Measurements from ENCODE around the gene SETD3. TPM values are rescaled to one million over a fixed set of nuclear protein-coding genes. Genes with fewer than 3 reads are reported as not detected.

Gene SETD3
- polyA plus RNA-seq, 1 donor from 2014 or later, result 49.6 TPM

DNA sequence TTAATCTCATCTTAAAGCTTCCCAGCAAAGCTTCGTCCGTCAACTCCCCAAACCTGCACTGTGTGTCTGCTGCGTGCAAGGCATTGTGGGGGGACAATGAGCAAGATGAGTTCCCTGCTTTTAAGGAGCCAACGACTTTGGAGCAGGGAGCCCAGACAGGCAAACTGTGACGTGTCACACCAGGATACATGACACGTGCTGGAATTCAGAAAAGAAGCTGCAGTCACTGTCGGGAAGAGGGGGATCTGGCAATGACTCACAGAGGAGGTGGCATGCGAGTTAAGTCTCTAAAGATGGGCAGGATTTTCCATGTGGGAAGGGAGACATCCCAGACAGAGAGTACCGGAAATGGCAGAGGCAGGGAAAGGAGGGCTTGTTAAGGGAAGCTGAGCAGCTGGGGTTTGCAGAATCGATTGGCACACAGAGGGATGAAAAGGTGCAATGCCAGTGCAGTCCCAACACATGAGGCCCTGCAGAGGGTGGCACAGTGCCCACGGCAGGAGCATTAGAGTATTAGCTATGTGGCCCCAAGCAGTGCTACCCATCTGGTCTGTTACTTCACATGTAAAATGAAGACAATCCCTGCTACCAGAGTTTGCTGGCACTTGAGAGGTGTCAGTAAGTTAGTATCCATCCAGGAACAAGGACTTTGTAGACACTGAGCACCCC is 52.9 kb downstream of the SETD3 start:
- H3K4me2 ChIP-seq (ENCODE audit: low read length), result no peak overlapping the region
- H3K27me3 ChIP-seq (ENCODE audit: insufficient read depth, low read depth, low read length), result no peaks in the 10 kb centered on the region
- no peak overlapping the region for H3K9ac ChIP-seq (ENCODE audit: low read length)
- H3K79me2 ChIP-seq (replicated peaks; ENCODE audit: insufficient read depth, low read length), result no peaks in the 10 kb centered on the region
- H3K9me3 ChIP-seq (ENCODE audit: low read length), result peaks cover 5% of the 10 kb centered on the region
- TF ChIP-seq RAD21 (conservative IDR thresholded peaks at IDR 0.05) (no peak), EZH2 (IDR thresholded peaks at IDR 0.05; ENCODE audit: borderline replicate concordance, insufficient read depth, low read length, poor library complexity, severe bottlenecking) (no peak), MXI1 (conservative IDR thresholded peaks at IDR 0.05; ENCODE audit: poor library complexity, severe bottlenecking) (no peak), POLR2AphosphoS5 (IDR thresholded peaks at IDR 0.05) (no peak), REST (IDR thresholded peaks at IDR 0.05; ENCODE audit: borderline replicate concordance) (no peak), TAF1 (IDR thresholded peaks at IDR 0.05; ENCODE audit: low read depth) (no peak), EP300 (conservative IDR thresholded peaks at IDR 0.05; ENCODE audit: poor library complexity, severe bottlenecking) (no peak), SMC3 (conservative IDR thresholded peaks at IDR 0.05; ENCODE audit: poor library complexity) (no peak)
- TF ChIP-seq, protein P1, sequence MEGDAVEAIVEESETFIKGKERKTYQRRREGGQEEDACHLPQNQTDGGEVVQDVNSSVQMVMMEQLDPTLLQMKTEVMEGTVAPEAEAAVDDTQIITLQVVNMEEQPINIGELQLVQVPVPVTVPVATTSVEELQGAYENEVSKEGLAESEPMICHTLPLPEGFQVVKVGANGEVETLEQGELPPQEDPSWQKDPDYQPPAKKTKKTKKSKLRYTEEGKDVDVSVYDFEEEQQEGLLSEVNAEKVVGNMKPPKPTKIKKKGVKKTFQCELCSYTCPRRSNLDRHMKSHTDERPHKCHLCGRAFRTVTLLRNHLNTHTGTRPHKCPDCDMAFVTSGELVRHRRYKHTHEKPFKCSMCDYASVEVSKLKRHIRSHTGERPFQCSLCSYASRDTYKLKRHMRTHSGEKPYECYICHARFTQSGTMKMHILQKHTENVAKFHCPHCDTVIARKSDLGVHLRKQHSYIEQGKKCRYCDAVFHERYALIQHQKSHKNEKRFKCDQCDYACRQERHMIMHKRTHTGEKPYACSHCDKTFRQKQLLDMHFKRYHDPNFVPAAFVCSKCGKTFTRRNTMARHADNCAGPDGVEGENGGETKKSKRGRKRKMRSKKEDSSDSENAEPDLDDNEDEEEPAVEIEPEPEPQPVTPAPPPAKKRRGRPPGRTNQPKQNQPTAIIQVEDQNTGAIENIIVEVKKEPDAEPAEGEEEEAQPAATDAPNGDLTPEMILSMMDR (IDR thresholded peaks at IDR 0.05; ENCODE audit: poor library complexity, severe bottlenecking), result no peak
- no peak overlapping the region for H3K27ac ChIP-seq (ENCODE audit: low read length)
- H4K20me1 ChIP-seq (ENCODE audit: insufficient read depth), result no peaks in the 10 kb centered on the region
- H3K36me3 ChIP-seq (ENCODE audit: insufficient read depth, low read length), result no peaks in the 10 kb centered on the region
- no peaks in the 10 kb centered on the region for H3F3A ChIP-seq (ENCODE audit: insufficient read depth, low read length, poor library complexity, severe bottlenecking)
- H3K4me3 ChIP-seq (ENCODE audit: low read length), result no peak overlapping the region
- H2AFZ ChIP-seq (ENCODE audit: low read depth, low read length), result no peak overlapping the region
- H3K9me2 ChIP-seq (ENCODE audit: insufficient read depth, low read length), result no peaks in the 10 kb centered on the region

DNA sequence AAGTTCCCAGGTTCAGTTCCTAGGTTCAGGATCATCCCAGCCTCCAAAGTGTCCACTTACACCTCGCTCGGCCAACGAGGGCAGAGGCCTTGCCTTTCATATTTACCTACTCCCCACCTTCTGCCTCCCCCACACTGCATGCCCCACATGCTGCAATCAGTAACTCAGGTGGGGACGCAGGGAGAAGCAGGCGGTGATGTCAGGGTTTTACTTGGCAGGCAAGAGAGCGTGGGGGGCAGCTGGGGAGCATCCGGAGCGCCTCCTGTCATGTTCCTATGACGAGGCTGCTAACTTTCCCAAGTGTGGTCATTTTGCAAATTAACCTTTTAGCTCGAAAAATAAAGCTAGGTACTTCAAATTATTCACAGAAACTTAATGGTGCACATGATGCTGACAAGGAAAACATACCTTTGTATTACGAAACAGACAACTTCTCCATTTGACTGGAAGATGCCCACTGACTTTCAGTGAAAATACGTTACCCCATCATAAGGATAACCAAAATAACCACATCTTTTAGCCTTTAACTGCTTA is 53.8 kb downstream of the SETD3 start:
- H3K27ac ChIP-seq (ENCODE audit: low read length), result no peak overlapping the region
- H3K36me3 ChIP-seq (ENCODE audit: insufficient read depth, low read length), result no peaks in the 10 kb centered on the region
- TF ChIP-seq, protein P1 (IDR thresholded peaks at IDR 0.05; ENCODE audit: poor library complexity, severe bottlenecking), result no peak
- TF ChIP-seq RAD21 (conservative IDR thresholded peaks at IDR 0.05) (no peak), EZH2 (IDR thresholded peaks at IDR 0.05; ENCODE audit: borderline replicate concordance, insufficient read depth, low read length, poor library complexity, severe bottlenecking) (no peak), MXI1 (conservative IDR thresholded peaks at IDR 0.05; ENCODE audit: poor library complexity, severe bottlenecking) (no peak)
- H3K4me3 ChIP-seq (ENCODE audit: low read length), result no peak overlapping the region
- H3K27me3 ChIP-seq (ENCODE audit: insufficient read depth, low read depth, low read length), result no peaks in the 10 kb centered on the region
- H3F3A ChIP-seq (ENCODE audit: insufficient read depth, low read length, poor library complexity, severe bottlenecking), result no peaks in the 10 kb centered on the region
- H3K79me2 ChIP-seq (replicated peaks; ENCODE audit: insufficient read depth, low read length), result no peaks in the 10 kb centered on the region
- H2AFZ ChIP-seq (ENCODE audit: low read depth, low read length), result no peak overlapping the region
- H3K9ac ChIP-seq (ENCODE audit: low read length), result no peak overlapping the region
- no peaks in the 10 kb centered on the region for H3K9me2 ChIP-seq (ENCODE audit: insufficient read depth, low read length)
- H3K9me3 ChIP-seq (ENCODE audit: low read length), result peaks cover 5% of the 10 kb centered on the region
- no peaks in the 10 kb centered on the region for H4K20me1 ChIP-seq (ENCODE audit: insufficient read depth)
- H3K4me2 ChIP-seq (ENCODE audit: low read length), result no peak overlapping the region
